ENCODE results near the gene WDR1.

- TF ChIP-seq POLR2A (IDR thresholded peaks at IDR 0.05; ENCODE audit: low read depth): no peak
- TF ChIP-seq, protein P1, sequence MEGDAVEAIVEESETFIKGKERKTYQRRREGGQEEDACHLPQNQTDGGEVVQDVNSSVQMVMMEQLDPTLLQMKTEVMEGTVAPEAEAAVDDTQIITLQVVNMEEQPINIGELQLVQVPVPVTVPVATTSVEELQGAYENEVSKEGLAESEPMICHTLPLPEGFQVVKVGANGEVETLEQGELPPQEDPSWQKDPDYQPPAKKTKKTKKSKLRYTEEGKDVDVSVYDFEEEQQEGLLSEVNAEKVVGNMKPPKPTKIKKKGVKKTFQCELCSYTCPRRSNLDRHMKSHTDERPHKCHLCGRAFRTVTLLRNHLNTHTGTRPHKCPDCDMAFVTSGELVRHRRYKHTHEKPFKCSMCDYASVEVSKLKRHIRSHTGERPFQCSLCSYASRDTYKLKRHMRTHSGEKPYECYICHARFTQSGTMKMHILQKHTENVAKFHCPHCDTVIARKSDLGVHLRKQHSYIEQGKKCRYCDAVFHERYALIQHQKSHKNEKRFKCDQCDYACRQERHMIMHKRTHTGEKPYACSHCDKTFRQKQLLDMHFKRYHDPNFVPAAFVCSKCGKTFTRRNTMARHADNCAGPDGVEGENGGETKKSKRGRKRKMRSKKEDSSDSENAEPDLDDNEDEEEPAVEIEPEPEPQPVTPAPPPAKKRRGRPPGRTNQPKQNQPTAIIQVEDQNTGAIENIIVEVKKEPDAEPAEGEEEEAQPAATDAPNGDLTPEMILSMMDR (IDR thresholded peaks at IDR 0.05): no peak
Measured at GRCh38 chr4:10107111-10108091, 9.2 kb downstream of the WDR1 start.
